WI38 (cell line): ENCODE data around the gene TST.
A peak's percentile ranks its signal among the peaks of the same experiment; 100 is the strongest.

Source experiments
- H3K4me3 ChIP-seq: 2 replicates; pipeline ENCODE4 v1.5.1; 2011; ENCODE audit warnings: low read depth, mild to moderate bottlenecking, control low read depth, low read length
- CTCF ChIP-seq: IDR thresholded peaks from 2 replicates; pipeline ENCODE4 v1.5.1; 2012; ENCODE audit warnings: low read depth, mild to moderate bottlenecking, control low read depth, low read length

The TST gene

GRCh38 chr22:37018086-37018814 lies 997 bp downstream of the TST start:
- no peak for TF ChIP-seq CTCF
- H3K4me3 ChIP-seq = peak overlapping the region; percentile 79

DNA sequence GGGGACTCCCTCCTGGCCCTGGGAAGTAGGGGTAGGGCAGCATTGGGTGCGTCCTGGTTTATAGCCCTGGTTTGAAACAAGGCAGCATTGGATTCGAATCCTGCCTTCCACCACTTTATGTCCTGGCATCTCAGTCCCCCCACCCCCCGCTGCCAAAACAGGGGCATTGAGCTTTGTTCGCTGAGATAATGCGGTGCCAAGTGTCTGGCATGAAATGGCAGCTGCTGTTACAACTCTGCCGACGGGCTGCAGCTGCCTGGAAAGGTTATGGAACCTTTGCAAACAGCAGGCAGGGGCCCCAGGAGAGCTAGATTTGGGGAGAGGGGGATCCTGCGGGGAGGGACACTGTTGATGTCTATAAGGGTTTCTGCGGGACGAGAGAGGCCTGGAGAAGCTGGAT lies 1.9 kb downstream of the TST start:
- no peak for TF ChIP-seq CTCF
- H3K4me3 ChIP-seq = no peak overlapping the region

- no peak for TF ChIP-seq CTCF
- H3K4me3 ChIP-seq = no peak overlapping the region
These were observed 2.9 kb downstream of the TST start for GRCh38 chr22:37016134-37016910.

DNA sequence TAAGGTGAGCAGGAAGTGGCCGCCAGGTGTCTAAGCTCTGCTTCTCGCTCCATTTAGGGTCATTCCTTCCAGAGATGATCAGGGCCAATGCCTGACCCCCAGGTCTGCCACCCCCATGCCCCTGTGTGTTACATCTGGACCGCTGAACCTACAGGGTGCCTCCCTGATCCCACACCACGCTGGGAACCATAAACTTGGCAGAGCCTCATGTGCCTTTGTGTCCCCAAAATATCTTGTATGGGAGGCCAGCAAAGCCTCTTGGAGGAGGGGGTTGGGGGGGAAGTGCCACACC lies 3.7 kb downstream of the TST start:
- H3K4me3 ChIP-seq = no peak overlapping the region
- no peak for TF ChIP-seq CTCF

DNA sequence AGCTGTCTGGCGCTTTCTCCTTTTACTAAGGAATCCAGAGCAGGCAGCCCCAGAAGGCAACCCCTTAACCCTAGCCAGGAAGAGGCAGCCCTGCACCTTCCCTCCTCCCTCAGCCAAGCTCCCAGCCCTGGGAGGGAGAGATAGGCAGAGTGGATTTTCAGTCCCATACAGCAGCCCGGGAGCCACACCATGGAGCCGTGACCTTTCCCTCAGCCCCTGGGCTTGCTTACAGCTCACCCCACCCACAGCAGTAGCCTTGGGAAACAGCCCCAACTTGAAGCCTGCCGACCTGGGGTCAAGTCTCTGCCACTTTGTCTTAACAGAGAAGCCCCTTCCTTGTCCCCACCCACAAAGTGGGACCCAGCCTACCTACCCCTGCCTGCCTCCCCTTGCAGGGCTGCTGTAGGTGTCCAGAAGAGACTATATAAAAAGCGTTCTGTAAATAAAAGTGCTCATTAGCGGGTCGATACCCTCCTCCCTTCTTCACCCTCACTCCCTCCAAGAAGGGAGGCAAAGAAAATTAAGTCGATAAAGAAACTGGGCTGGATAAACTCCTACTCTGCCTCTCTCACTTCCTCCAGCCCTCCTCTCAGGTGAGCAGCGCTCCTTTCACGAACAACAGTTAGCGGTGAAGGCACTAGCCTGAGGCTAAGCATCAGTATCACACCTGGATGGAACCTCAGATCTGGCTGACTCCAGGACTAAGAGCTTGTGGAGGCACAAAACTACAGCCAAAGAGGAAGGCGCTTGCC lies 4.2 kb downstream of the TST start:
- TF ChIP-seq CTCF = no peak
- no peak overlapping the region for H3K4me3 ChIP-seq

DNA sequence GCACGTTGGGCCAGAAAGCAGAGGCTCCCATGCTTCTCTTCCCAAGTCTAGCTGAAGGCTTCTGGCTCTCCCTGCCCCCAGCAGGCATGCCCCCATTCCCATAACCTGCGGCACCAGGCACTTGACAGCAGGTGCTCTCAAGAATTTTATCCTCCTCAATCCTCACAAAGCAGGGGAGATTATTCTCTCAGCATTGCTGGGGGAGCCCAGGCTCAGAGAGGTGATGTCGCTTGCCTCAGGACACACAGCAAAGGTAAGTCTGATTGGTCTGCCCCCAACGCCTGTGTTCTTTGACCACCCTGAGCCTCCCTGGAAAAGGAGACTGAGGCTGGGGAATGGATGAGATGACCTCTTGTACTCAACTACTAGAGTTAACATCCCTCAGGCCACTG lies 4.8 kb downstream of the TST start:
- no peak for TF ChIP-seq CTCF
- H3K4me3 ChIP-seq = no peak overlapping the region

- no peak for TF ChIP-seq CTCF
- H3K4me3 ChIP-seq = no peak overlapping the region
These were observed 6.3 kb downstream of the TST start for GRCh38 chr22:37012956-37013355.
